ENCODE measurements around the gene DDAH2.

DNA sequence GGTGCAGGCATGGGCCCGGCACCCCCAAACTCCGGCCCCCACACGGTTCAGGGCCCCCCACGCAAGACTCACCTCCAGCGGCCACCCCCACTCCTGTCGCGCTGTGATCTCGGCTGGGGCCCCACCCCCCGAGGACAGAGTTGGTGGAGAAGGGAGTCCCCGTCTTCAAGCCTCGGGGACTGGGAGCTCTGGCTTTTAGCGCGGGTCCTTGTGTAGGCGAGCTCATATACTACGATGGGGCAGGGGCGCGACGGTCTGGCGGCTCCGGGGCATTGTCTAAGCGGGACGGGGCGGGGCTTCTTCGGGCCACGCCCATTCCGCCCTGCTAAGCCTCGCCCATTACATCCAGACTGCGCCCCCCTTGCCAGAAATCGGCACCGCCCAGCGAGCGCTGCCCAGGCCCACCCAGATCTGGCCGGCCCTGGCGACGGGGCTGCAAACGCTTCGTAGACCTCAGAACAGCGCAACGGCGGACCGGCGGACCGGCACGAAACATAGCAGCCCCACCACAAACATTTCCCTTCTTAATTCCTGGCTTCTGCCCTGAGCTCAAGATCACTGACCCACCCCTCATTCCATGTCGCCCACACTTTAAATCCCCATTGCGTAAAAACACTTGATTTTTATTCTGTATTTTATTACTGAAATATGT lies 1.0 kb upstream of the DDAH2 start:
- TF ChIP-seq, protein P1, sequence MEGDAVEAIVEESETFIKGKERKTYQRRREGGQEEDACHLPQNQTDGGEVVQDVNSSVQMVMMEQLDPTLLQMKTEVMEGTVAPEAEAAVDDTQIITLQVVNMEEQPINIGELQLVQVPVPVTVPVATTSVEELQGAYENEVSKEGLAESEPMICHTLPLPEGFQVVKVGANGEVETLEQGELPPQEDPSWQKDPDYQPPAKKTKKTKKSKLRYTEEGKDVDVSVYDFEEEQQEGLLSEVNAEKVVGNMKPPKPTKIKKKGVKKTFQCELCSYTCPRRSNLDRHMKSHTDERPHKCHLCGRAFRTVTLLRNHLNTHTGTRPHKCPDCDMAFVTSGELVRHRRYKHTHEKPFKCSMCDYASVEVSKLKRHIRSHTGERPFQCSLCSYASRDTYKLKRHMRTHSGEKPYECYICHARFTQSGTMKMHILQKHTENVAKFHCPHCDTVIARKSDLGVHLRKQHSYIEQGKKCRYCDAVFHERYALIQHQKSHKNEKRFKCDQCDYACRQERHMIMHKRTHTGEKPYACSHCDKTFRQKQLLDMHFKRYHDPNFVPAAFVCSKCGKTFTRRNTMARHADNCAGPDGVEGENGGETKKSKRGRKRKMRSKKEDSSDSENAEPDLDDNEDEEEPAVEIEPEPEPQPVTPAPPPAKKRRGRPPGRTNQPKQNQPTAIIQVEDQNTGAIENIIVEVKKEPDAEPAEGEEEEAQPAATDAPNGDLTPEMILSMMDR (IDR thresholded peaks at IDR 0.05) = no peak
- TF ChIP-seq POLR2A (IDR thresholded peaks at IDR 0.05) (peak; percentile 75), EP300 (IDR thresholded peaks at IDR 0.05; ENCODE audit: low read depth) (no peak)

Data from transverse colon (tissue), 3 donors.